Mucosa of descending colon (tissue), 3 donors: ENCODE results near the gene SNTB2. TPM values are rescaled to one million over a fixed set of nuclear protein-coding genes. Genes with fewer than 3 reads are reported as not detected.
A peak's percentile ranks its signal among the peaks of the same experiment; 100 is the strongest.

Experiments
- ATAC-seq: fragments of 200-7000 bp; cut with Tn5 transposase; one replicate; pipeline ENCODE4 v1.9.1; 2020; ENCODE audit warnings: mild to moderate bottlenecking, moderate library complexity
- DNase-seq, 3 donors: peaks; one replicate each; pipeline ENCODE4 v3.0.0-alpha.2; 2020
- H3K36me3 ChIP-seq: fragments of 200-600 bp; one replicate; pipeline ENCODE4 v1.8.0; 2021; ENCODE audit warnings: low read depth, mild to moderate bottlenecking
- H3K4me1 ChIP-seq: fragments of 200-600 bp; one replicate; pipeline ENCODE4 v1.8.0; 2021; ENCODE audit warnings: low read depth, mild to moderate bottlenecking
- H3K4me3 ChIP-seq: fragments of 200-600 bp; one replicate; pipeline ENCODE4 v1.8.0; 2021; ENCODE audit warnings: mild to moderate bottlenecking
- H3K9me3 ChIP-seq: fragments of 200-600 bp; one replicate; pipeline ENCODE4 v1.8.0; 2021; ENCODE audit warnings: mild to moderate bottlenecking
- CTCF ChIP-seq: fragments of 200-600 bp; IDR thresholded peaks from one replicate; pipeline ENCODE4 v1.8.0; 2022; ENCODE audit warnings: antibody characterized with exemption, mild to moderate bottlenecking
- intact Hi-C, 2 donors: fragments of 100-400 bp; cut with DNase I in 1 of 2; cut with micrococcal nuclease in 1 of 2; formaldehyde crosslinking; loops; one replicate each; pipeline versions ENCODE4 v1.11.0 to v1.11.1; 2022; cut with DNase I, micrococcal nuclease
- total RNA-seq, 3 donors: library from RNA; stranded (reverse); fragmentation: NEBNext Ultra II Directional in 2 of 3; extraction: Animal tissue kit (Norgen Biotek cat#: 25700) in 2 of 3; gene quantifications; one replicate each; pipeline versions ENCODE4 v1.2.1 to v1.2.4, GENCODE V29; 2021 to 2023
- donor health status: DM: no; HTN: no; CAD: no; lungs with moderate emphysema.
- donor health status: DM: no; HTN: no; CAD: no.
- donor health status: DM: no; HTN: yes; CAD: no.

Gene SNTB2
- total RNA-seq, 3 donors from 2014 or later: 28.7 to 50.9 (median 34.0) TPM

DNA sequence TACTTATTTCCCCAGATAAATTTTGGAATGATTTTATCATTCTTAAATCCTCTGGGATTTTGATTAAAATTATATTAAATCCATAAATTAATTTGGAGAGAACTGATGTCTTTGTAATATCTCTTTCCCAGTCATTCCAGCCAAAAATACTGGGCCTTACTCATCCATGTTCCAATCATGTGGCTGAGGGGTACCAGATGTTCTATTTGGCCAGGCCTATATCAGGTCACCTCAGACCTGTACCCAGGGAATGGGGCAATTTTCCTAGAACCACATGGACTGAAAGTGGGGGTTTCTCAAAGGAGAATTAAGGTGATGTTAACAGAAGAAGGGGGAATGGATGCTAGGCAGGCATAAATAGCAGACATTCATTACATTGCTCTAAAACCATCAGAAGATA is 7.5 kb downstream of the SNTB2 start:
- DNase-seq (no peak), ATAC-seq (no peak)
- H3K36me3 ChIP-seq: no peaks in the 10 kb centered on the region
- peaks cover 5% of the 10 kb centered on the region for H3K4me1 ChIP-seq
- H3K4me3 ChIP-seq: no peak overlapping the region
- intact Hi-C loops: no loop called here
- TF ChIP-seq CTCF: no peak
- H3K9me3 ChIP-seq: no peaks in the 10 kb centered on the region

DNA sequence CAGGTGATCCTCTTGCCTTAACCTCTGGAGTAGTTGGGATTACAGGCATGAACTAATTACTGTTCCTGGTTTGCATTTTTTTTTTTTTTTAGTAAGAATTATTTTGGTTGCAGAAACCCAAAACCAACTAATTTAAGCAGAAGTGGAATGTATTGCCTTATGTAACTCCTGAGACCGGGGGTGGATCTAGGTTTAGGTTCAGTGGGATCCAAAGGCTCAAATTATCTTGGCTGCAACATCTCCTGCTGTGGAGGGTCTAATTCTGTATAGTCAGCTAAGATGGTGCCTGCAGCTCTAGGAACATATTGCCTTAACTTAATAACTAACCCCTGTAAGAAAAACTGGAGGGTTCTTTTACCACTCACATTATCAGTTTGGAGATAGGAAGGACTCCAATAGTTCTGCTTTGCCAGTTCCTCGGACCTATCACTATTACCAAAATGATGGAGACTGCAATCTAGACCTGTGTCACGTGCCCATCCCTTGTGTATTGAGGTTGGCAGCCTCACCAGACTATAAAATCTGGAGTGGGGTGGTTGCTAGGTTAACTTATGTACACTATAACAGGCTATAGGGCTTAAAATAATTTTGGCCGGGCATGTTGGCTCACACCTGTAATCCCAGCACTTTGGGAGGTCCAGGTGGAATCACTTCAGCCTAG is 8.5 kb downstream of the SNTB2 start:
- H3K36me3 ChIP-seq: no peaks in the 10 kb centered on the region
- no peaks in the 10 kb centered on the region for H3K9me3 ChIP-seq
- intact Hi-C loops: no loop called here
- H3K4me1 ChIP-seq: peaks cover 5% of the 10 kb centered on the region
- no peak overlapping the region for H3K4me3 ChIP-seq
- no peak for TF ChIP-seq CTCF
- ATAC-seq: peak; percentile 59
- no peak for DNase-seq

GRCh38 chr16:69197573-69197972 is 10.6 kb downstream of the SNTB2 start:
- TF ChIP-seq CTCF: no peak
- Histone ChIP-seq H3K4me1 (peaks cover 5% of the 10 kb centered on the region), H3K4me3 (no peak overlapping the region), H3K9me3 (no peaks in the 10 kb centered on the region), H3K36me3 (no peaks in the 10 kb centered on the region)
- intact Hi-C loops: no loop called here
- DNase-seq: no peak
- ATAC-seq: no peak

DNA sequence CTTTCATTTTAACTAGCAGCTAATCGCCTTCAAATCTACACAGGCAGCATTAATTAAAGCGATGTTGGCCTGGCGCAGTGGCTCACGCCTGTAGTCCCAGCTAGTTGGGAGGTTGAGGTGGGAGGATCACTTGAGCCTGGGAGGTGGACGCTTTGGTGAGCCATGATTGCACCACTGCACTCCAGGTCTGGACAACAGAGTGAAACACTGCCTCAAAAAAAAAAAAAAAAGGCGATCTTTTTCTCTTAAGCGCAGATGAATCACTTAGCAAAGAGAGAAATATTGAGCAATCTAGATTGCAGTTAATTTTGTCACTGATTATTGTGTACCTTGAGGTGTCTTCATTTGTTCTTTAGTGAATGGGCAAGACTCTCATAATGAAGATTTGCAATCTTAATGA is 12.4 kb downstream of the SNTB2 start:
- no peak for TF ChIP-seq CTCF
- DNase-seq (no peak), ATAC-seq (no peak)
- no peaks in the 10 kb centered on the region for H3K4me1 ChIP-seq
- intact Hi-C loops: no loop called here
- no peak overlapping the region for H3K4me3 ChIP-seq
- H3K36me3 ChIP-seq: no peaks in the 10 kb centered on the region
- H3K9me3 ChIP-seq: no peaks in the 10 kb centered on the region

- H3K4me3 ChIP-seq: no peak overlapping the region
- H3K9me3 ChIP-seq: no peaks in the 10 kb centered on the region
- intact Hi-C loops: no loop called here
- H3K36me3 ChIP-seq: no peaks in the 10 kb centered on the region
- no peak for TF ChIP-seq CTCF
- H3K4me1 ChIP-seq: peaks cover 2% of the 10 kb centered on the region
- ATAC-seq (no peak), DNase-seq (no peak)
Measured at GRCh38 chr16:69201291-69201690, 14.3 kb downstream of the SNTB2 start.

DNA sequence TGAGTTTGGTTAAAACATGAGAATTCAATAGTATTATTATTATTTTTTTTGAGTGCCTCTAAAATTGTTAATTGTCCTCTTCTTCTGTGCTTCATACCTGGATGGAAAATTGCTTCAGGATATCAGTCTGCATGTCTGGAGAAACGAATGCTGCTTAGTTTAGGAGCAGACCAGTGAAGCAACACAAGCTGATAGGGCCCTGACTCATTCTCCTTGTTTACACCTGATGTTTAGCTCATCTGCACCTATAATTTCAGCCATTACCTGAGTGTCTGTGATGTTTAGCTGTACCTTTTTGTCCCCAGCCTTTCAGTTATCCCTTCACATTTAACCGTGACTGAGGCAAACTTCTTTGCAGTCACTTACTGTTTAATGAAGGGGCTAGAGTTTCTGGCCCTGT is 14.8 kb downstream of the SNTB2 start:
- H3K4me1 ChIP-seq: peaks cover 2% of the 10 kb centered on the region
- TF ChIP-seq CTCF: no peak
- no peaks in the 10 kb centered on the region for H3K36me3 ChIP-seq
- H3K4me3 ChIP-seq: no peak overlapping the region
- ATAC-seq (no peak), DNase-seq (no peak)
- intact Hi-C loops: no loop called here
- no peaks in the 10 kb centered on the region for H3K9me3 ChIP-seq
